GM12801 (cell line): ENCODE data around the gene TBC1D14.

Experiments
- TF ChIP-seq, protein P1 (sequence below): IDR thresholded peaks from one replicate; pipeline ENCODE4 v1.5.1; 2011; ENCODE audit warnings: control low read depth; ENCODE audit not compliant: insufficient read length; ENCODE audit errors: extremely low read depth

The TBC1D14 gene

DNA sequence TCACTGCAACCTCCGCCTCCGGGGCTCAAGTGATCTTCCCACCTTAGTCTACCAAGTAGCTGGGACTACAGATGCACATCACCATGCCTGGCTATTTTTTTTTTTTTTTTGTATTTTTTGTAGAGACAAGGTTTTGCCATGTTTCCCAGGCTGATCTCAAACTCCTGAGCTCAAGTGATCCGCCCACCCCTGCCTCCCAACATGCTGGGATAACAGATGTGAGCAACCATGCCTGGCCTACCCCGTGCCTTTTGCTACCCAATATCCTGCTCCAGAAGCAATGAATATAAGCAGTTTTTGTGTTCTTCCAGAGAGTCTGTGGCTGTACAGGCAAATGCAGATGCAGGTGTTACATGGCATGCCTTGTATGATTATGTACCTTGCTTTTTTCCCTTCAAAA, 50.5 kb downstream of the TBC1D14 start:
- TF ChIP-seq, protein P1, sequence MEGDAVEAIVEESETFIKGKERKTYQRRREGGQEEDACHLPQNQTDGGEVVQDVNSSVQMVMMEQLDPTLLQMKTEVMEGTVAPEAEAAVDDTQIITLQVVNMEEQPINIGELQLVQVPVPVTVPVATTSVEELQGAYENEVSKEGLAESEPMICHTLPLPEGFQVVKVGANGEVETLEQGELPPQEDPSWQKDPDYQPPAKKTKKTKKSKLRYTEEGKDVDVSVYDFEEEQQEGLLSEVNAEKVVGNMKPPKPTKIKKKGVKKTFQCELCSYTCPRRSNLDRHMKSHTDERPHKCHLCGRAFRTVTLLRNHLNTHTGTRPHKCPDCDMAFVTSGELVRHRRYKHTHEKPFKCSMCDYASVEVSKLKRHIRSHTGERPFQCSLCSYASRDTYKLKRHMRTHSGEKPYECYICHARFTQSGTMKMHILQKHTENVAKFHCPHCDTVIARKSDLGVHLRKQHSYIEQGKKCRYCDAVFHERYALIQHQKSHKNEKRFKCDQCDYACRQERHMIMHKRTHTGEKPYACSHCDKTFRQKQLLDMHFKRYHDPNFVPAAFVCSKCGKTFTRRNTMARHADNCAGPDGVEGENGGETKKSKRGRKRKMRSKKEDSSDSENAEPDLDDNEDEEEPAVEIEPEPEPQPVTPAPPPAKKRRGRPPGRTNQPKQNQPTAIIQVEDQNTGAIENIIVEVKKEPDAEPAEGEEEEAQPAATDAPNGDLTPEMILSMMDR = no peak

DNA sequence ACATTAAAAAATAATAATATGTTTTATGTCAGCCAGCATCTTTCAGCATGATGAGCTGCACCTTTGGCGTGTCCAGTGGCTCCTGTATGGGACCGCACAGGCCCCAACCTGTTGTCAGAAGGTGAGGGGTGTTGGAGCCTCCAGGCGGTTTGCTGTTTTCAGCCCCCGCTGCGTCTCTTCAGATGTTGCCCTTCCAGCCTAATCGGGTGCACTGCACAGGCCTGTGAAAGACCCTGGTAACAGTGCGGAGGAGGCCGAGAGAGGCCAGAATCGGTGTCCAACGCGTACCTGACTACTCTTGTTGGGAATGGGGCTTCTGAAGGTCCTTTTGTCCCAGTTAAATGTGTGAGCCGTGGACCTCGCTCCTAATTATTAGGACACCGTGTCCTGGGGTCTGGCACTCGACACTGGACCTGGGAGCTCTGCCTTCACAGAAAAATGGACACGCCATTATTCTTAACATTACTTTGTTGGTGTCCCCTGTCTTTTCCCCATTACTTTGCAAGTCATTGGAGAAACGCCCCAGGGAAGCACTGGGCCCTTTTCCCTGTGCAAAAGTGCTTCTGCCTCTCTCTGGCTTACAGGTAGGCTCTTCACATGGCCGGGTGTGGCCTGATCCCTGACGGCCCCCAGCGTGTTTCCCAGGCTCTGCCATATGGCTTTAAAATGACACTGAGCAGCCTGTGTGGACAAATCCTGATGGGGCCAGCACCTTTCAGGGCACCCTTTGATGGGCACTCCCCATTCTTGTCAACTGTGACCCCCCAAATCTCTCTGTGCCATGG, 51.2 kb downstream of the TBC1D14 start:
- TF ChIP-seq, protein P1 = no peak

DNA sequence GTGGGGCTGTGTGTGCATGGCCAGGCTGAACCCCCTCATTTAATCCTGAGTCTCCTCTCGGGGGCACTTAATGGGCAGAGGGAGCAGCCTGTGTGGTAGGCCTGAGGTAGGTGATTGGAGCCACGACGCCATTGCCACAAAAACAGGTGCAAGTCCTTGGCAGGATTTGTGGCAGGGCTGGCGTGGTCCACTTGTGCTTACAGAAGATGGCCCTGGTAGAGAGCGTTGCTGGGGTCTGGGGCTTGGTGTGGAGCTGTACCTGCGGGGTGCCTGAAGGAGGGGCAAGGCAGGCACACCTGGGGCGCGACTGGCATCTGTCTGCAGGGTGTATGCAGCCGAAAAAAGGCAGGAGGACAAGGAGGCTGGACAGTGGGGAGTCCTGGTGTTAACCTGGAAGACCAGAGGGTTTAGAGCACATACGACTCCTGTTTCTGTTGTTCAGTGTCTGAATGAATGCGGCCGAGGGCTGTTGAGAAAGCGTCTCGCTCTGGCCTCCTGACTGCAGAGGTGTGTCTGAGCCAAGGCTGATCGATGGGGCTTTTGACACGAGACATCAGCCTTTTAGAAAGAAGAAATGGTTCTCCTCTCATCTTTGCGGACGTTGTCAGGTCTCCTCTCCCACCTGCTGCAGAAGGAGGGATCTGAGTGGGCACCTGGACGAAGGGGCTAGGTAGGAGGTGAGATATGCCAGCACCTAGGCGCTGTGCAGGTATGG, 52.0 kb downstream of the TBC1D14 start:
- TF ChIP-seq, protein P1 = no peak

DNA sequence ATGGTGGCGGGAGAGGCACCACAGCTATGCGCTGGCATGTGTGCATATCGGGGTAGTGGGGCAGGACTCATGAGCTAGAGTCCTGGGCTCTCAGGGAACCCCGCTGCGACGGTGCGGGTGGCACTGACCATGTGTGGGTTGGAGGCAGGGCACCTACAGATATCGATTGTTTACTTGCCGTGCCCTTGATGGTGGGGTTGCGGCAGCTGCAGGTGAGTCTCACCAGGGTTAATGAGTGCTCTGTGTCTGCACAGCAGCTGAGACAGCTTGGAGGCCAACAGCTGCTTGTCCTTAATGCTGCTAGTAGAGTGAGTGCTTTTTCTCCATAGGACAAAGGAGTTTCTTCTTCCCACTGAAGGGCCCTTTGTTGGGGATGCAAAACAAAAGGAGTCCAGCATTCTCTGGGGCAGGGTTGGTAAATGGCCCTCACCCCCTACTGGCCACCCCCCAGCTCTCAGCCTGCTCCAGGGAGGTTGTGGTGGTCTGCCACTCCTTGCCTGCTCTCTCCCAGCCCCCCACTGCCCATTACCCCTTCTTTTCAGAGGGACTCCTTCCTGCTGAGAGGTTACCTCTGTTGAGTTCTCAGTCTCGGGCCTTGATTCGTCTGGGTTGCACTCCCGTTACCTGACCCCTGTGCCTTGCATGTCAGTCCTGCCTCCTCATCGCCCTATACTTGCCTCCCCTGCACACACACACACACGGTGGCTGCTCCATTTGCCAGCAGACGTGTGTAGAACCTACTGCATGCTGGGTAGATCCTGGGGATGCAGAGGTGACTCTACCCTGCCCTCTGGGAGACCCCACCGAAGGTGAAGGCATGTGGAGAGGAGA, 52.8 kb downstream of the TBC1D14 start:
- TF ChIP-seq, protein P1 = no peak

DNA sequence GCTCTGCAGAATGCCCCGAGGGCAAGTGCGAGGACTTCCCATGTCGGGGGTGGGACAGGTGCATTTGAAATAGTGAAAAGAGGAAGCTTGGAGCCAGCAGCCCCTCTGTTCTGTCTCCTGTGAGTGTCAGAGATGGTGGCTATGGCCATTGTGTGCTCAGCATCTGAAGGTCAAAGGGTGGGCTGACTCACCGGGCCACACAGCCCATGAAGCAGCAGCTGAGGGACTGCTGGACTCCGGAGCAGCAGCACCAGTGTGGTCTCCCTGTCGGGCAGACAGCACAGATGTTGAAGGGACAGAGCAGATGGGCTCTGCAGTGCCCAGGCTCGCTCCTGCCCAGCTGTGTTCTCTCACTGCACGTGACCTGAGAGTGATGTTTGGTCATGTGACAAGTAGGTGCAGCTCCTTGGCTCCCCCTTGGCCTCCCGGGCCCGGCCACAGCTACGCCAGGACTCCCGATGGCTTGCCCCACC, 53.5 kb downstream of the TBC1D14 start:
- TF ChIP-seq, protein P1 = no peak

DNA sequence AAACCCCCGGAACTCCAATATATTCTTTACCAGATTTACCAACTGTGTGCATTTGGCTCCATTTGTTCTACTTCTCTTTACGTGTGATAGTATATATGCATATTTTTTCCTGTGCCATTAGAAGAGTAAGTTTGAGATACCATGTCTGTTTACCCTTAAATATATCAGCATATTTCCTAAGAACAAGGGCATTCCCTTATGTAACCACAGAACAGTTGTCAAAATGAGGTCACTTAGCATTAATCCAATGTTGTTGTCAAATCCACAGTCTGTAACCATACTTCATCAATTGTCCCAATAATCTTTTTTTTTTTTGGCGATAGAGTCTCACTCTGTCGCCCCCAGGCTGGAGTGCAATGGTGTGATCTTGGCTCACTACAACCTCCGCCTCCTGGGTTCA, 55.2 kb downstream of the TBC1D14 start:
- TF ChIP-seq, protein P1 = no peak

DNA sequence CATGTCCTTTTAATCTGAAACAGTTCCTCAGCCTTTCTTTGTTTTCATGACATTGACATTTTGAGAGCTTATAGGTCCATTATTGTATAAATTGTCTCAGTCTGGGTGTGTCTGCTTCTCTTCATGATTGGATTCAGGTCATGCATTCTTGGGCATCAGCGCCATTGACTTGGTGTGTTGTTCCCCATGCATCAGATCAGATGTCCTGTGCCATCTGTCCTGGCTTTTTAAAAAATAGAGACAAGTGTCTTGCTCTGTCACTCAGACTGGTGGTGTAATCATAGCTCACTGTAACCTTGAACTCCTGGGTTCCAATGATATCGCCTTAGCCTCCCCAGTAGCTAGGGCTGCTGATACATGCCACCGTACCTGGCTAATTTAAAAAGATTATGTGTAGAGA, 55.7 kb downstream of the TBC1D14 start:
- TF ChIP-seq, protein P1 = no peak
